Lung microvascular endothelial cell (primary cell): ENCODE measurements around the gene STK33. TPM values are rescaled to one million over a fixed set of nuclear protein-coding genes. Genes with fewer than 3 reads are reported as not detected.

Source experiments
- DNase-seq, 2 donors: peaks; one replicate each; pipeline versions ENCODE4 v3.0.0 to v3.0.0-alpha.2; 2010; ENCODE audit warnings: low read depth in 2 of 2
- total RNA-seq: library from RNA; depleted of rRNA; stranded (reverse); fragments of >200 nt; gene quantifications from 2 replicates; pipeline ENCODE4 v1.2.1, GENCODE V29; 2014

The STK33 gene
- total RNA-seq, 1 donor from 2014 or later = 0.99 TPM

DNA sequence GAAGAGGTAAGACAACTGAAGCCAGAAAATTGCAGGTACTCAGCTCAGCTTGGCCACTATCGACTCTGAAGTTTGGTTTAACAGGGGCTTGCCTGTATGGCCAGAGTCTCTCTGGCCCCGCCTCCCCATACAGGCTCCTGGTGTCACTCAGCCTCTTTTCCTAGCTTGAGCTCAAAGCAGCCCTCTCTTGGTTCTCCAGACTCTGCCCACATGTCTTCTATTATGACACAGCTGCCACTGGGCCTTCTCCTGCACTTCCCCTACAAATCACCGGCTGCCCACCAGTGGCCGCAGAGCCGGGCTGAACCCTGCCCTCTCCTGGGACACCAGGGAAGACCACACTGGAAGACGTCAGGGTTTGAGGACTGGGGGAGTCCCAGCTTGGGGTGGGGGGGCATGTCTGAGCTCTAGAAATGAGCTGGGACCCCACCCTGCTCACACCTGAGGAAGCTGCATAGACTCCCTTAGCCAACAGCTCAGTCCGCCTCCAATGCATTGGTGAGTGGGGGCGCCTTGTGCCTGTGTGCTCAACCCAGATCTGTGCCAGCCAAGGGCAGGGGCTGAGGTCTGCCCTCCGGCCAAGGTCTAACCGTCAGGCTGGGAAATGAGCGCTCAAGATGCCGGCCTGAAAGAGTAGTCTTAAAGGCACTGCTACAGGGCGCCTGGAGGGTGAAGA, 236.0 kb downstream of the STK33 start:
- DNase-seq = no peak

DNA sequence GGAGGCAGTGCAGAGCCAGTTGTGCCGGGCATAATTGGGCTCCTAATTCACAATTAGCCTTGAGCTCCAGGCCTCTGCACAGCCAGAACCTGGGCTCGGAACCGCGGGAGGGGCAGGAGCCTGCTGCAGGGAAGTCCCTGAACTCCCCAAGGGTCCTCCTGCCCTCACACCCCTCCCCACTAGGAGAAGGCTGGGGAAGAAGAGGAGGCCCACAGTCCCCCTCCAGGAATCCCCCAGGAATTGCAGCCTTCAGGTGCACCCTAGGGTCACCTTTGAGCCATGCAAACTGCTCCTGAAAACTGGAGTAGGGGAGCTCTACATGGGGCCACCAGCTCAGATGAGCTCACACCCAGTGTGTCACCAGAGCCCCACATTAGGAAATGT, 236.5 kb downstream of the STK33 start:
- no peak for DNase-seq

- no peak for DNase-seq
Observed at GRCh38 chr11:8356721-8357504, 237.1 kb downstream of the STK33 start.

- no peak for DNase-seq
Observed at GRCh38 chr11:8356216-8356615, 237.8 kb downstream of the STK33 start.

DNA sequence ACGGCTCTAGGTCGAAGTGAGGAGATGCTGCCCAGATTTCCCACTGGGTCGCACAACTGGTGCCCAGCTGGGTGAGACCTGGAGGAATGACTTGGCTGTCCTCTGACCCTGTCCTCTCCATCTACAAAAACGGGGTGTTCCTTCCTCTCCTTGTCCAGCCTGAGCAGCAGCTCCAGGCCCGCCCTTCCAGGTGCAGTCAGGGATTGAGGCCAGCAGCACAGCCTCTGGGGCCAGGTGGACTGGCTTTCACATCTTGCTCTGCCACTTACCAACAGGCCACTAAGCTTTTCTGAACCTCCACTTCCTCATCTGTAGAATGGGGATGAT, 238.6 kb downstream of the STK33 start:
- no peak for DNase-seq

- no peak for DNase-seq
Observed at GRCh38 chr11:8354622-8355415, 239.2 kb downstream of the STK33 start.

GRCh38 chr11:8352876-8353505, 241.0 kb downstream of the STK33 start:
- DNase-seq = no peak

DNA sequence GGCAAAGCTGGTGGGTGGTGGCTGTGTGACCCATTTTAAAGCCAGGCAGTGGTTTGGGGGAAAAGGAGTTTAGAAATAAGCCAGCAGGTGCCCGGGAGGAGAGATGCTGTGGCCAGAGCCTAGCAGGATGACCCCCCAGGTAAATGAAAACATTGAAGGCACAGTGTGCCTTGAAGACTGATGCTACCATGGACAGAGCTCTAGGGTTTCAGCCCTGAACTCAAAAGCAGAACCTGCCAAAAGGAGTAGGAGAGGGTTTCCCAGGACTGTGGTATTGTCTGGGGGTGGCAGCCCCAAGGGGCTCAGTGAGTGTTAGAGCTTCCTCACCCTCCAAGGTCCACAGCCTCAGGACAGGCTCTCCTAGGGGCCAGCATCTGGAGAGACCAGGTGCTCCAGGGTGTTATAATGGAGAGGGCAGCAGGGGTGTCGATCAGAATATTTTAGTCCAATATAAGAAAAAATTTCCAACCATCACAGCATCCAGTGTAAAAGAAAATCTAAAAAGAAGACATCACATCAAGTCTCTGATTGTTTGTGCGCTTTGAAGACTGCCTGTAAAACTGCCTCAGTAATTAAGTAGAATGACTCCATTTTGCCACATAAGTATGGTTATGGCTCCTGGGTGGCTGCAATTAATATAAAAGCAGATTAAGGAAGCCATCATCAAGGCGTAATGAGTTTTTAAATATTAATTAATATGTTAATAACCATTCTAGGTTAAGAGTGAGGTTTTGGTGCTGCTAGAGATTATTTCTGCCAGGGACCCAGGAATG, 241.7 kb downstream of the STK33 start:
- no peak for DNase-seq

DNA sequence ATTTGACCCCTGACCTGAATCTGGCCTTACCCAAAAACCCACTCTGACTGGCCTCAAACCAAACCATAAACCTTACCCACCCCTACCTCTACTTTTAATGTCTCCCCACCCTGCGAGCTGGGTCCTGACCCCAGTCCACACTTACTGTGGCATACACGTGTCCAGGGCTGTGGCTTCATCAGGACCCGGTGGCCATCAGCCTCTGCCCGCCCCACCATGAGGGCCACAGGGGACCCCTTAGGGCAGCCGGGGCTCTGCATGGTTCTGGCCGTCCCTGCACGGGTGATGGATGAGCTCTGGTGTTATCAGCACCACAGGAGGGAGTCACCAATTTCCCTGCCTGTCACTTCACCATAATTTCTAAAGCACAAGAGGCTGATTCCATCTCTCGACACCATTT, 242.8 kb downstream of the STK33 start:
- DNase-seq = no peak

- no peak for DNase-seq
Observed at GRCh38 chr11:8347978-8348377, 246.1 kb downstream of the STK33 start.

DNA sequence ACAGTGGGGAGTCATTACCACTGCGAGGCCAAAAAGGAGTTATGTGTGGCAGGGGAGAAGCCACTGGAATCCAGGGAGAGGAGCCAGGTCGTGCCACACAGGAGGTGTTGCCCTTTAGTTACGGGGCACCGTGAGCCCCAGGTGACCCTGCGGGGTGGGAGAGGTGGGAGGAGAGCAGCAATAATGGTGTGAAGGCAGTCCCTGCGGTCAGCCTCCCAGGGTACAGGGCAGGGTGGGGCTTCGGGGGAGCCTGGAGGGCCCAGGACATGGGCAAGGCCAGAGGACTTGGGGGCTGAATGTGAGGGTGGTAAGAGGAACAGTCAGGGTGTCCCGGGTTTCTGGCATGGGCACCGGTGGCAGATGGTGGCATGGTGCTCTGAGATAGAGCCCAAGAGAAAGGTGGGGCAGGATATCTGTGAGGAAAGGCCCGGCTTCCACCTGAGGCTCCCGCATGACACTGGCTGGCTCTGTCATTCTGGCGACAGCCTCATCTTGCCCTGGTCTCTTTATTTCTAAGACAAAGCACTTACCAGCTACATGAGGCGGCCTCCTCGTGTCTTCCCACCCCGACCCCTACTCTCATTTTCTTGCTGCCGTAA, 247.8 kb downstream of the STK33 start:
- DNase-seq = no peak

DNA sequence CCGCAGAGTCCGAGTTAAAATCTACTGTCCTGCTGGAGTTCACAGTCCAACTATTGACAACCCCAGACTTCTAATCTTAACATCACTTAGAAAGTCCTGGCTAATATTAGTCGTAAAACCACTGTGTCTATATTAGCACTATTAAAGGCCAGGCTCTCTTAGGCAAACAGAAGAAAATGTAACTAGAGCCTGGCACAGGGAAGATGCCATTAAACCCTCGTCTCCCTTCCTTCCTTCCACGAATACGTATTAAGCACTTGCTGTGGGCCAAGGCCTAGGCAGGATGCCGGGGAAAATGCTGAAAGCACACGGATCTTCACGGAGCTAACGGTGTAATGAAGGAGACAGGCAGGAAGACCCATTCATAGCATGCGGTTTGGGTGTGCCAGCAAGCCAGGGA, 248.8 kb downstream of the STK33 start:
- no peak for DNase-seq

DNA sequence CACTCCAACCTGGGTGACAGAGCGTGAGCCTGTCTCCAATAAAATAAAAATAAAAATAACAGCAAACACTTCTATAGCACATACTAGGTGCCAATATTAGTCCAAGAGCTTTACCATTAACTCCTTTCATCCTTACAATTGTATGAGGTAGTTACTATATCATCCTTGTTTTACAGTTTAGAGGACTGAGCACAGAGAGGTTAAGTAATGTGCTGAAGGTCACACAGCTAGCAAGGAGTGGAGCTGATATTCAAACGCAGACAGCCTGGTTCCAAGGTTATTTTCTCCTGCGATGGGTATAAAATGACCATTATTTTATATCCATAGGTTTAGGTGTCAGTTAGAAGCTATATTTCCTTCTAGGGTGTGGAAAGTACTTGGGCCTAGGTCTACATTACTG, 249.7 kb downstream of the STK33 start:
- DNase-seq = no peak

- no peak for DNase-seq
Observed at GRCh38 chr11:8342821-8343681, 251.0 kb downstream of the STK33 start.

- no peak for DNase-seq
Observed at GRCh38 chr11:8341996-8342395, 252.0 kb downstream of the STK33 start.

Other genes starting within 250 kb of the STK33 start
- 2.2 and 4.0 TPM in 2 replicates for gene TRIM66, start 88.4 kb upstream of the STK33 start, total RNA-seq
- gene RPL27A, start 88.6 kb upstream of the STK33 start, total RNA-seq = 995 and 1,130 TPM in 2 replicates